GM18861 (cell line): ENCODE data around the gene MLLT1.
"Not testable (repeated sequence)": the region's sequence is repeated elsewhere in the genome, so short reads cannot be mapped to it uniquely, and the experiment has no call there.

Source experiments
- ATAC-seq: cut with Tn5 transposase; IDR thresholded peaks from one replicate; pipeline ENCODE4 v1.9.1; 2021; ENCODE audit not compliant: unreplicated experiment

Gene MLLT1, protein sequence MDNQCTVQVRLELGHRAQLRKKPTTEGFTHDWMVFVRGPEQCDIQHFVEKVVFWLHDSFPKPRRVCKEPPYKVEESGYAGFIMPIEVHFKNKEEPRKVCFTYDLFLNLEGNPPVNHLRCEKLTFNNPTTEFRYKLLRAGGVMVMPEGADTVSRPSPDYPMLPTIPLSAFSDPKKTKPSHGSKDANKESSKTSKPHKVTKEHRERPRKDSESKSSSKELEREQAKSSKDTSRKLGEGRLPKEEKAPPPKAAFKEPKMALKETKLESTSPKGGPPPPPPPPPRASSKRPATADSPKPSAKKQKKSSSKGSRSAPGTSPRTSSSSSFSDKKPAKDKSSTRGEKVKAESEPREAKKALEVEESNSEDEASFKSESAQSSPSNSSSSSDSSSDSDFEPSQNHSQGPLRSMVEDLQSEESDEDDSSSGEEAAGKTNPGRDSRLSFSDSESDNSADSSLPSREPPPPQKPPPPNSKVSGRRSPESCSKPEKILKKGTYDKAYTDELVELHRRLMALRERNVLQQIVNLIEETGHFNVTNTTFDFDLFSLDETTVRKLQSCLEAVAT

DNA sequence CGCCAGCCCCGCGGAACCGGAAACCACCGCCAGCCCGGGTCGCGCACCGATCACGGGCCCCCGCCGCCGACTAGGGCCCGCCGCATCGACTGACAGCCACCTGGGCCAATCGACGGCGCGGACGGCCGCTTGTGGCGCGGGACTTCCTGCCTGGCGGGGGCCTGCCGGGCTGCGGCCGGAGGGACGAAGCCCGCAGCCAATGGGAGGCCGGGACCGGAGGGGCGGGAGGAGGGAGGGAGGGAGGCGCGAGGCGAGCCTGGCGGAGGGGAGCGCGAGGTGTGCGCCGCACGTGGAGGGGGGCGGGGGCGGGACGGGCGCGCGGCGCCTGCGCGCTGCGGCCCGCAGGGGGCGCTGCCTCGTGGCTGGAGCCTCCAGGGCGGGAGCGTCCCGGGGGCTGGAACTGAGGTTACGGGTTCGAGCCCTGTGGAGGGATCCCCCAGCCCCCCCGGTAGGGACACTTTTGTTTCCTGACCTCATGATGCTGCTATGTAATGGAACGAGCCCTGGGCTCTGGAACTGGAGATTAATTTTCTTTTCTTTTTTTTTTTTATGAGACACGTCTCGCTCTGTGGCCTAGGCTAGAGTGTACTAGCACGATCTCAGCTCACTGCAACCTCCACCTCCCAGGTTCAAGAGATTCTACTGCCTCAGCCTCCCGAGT lies at the start of gene MLLT1:
TSS of gene MLLT1 (minus strand) at position 45 of the 661 bp plus-strand sequence. CDS start 191 bp downstream, outside the sequence.
- ATAC-seq = peak; percentile 73

DNA sequence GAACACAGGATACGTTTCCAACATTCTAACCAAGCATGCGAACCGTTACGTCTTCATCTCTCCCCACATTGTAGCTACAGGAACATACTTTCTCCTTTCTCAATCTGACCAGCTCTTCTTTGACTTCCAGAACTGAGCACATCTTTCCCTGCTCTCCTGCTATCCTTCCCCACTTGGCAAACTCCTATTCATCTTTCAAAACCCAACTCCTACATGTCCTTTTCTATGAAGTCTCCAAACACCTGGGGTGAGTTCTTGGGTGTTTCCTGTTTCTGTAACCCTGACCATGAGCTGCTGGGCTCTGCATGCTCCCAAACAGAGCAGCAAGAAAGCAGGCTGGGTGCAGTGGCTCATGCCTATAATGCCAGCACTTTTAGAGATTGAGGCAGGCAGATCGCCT lies 47.0 kb upstream of the MLLT1 start:
- no peak for ATAC-seq

DNA sequence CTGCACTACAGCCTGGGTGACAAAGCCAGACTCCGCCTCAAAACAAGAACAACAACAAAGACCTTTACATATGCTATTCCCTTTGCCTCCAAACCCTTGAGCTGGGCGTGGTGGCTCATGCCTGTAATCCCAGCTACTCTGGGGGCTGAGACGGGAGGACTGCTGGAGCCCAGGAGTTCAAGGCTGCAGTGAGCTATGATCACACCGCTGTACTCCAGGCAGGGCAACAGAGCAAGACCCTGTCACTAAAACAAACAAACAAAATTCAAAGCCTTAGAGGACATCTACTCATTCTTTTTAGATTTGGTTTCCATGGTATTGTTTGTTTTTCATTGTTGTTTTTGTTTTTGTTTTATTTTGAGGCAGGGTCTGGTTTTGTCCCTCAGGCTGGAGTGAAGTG lies 45.8 kb upstream of the MLLT1 start:
- ATAC-seq = no peak

- no peak for ATAC-seq
These were observed 45.0 kb upstream of the MLLT1 start for GRCh38 chr19:6324757-6325156.

GRCh38 chr19:6322284-6322683 lies 42.5 kb upstream of the MLLT1 start:
- no peak for ATAC-seq

DNA sequence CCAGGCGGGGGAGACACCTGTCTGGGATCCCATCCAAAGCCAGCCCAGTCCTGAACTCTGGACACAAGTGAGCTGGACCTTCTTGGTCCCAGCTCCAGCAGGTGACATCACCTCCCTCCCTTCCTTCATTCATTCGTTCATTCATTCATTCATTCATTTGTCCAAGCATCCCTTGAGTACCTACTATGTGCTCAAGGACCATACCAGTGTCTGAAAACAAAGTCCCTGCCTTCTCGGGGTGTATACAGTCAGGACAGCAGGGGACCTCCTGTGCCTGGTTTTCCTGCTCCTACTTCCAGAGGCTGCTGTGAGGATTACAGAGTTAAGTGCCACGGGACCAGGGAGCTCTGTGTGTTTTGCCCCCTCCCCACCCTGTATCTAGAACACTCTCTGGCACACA lies 39.6 kb upstream of the MLLT1 start:
- no peak for ATAC-seq

GRCh38 chr19:6318772-6319171 lies 39.0 kb upstream of the MLLT1 start:
- no peak for ATAC-seq

DNA sequence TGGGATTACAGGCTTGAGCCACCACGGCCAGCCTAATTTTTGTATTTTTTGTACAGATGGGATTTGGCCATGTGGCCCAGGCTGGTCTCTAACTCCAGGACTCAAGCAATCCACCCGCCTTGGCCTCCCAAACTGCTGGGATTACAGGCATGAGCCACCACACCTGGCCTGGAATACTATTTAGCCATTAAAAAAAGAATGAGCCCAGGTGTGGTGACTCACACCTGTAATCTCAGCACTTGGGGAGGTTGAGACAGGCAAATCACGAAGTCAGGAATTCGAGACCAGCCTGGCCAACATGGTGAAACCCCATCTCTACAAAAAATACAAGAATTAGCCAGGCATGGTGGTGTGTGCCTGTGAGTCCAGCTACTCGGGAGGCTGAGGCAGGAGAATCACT lies 35.9 kb upstream of the MLLT1 start:
- not testable (repeated sequence) for ATAC-seq

GRCh38 chr19:6313398-6313969 lies 33.7 kb upstream of the MLLT1 start:
- ATAC-seq = no peak

GRCh38 chr19:6312018-6312417 lies 32.2 kb upstream of the MLLT1 start:
- ATAC-seq = no peak

GRCh38 chr19:6298413-6298812 lies 18.6 kb upstream of the MLLT1 start:
- no peak for ATAC-seq

- ATAC-seq = no peak
These were observed 17.4 kb upstream of the MLLT1 start for GRCh38 chr19:6297202-6297601.

DNA sequence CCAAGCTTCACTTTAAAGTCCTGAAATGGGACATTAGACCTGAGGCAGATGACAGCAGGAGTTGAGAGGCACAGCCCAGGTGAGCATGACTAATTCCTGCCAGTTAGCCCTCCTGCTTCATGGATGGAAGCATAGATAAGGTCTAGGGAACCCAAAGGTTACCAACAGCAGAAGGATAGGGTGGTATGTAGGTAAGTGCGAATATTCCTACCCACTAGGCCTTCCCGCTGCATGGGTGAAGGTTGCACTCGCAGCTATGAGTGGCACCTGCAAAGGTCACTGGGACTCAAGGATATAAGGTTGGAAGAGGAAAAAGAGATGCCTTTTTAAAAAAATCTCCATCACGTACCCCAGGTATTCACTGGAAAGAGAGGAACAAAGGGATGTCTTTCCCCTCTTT lies 12.2 kb upstream of the MLLT1 start:
- no peak for ATAC-seq

DNA sequence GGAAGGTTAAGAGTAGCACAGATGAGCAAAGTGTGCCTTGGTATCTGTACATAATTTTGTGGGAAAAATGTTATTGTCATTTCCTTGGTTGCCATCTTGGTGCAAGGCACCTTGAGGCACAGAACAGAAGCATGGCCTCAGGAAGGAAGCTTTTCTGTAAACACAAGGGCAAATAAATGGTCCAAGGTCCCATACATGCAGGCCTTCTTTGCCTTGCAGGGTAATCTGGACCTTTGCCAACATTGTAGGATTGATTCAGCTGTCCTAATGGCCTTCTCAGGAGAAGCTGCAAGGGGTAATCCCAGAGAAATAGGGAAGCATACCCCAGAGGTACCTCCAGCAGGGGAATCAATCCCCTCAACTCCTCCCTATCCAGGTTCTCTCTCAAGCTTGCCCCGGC lies 9.0 kb upstream of the MLLT1 start:
- no peak for ATAC-seq

DNA sequence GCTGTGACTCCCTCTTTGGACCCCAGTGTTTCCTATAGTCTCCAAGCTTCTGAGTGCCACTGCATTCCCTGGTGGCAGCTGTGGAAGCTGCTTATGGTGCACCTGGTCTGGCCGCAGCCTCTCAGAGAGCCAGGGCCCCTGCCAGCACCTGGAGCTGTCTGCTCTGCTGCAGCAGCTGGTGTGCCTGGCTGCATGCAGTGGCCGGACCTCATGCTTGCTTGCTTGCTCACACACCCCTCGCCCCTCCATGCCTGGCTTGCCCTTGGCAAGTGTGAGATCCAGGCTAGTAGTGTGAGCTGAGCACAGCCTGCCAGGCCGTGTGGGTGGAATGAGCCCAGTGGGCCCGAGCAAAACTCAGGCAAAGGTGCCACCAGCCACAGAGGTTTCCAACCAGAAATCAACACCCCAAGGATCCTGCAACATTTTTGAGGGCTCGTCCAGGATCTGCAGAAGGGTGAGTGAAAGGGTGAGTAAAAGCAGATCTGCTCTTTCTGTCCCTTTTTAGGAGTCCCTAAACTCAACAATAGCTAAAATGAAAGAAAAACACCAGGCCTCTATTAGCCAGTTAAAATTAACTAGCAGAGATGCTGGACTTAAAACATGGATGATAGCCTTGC lies 7.6 kb upstream of the MLLT1 start:
- no peak for ATAC-seq

DNA sequence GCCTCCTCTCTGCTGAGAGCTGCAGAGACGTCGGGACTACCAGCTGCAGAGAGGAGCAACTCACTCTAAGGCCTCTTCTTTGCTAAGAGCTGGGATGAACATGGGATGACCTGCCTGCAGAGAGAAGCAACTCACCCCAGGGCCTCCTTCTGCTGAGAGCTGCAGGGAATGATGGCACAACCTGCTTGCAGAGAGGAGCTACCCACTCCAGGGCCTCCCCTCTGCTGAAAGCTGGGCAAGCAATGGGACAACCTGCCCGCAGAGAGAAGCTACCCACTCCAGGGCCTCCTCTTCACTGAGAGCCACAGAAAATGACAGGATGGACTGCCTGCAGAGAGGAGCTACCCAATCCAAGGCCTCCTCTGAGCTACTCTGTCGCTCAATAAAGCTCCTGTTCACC lies 6.9 kb upstream of the MLLT1 start:
- no peak for ATAC-seq

- not testable (repeated sequence) for ATAC-seq
These were observed 2.6 kb upstream of the MLLT1 start for GRCh38 chr19:6282393-6282792.

DNA sequence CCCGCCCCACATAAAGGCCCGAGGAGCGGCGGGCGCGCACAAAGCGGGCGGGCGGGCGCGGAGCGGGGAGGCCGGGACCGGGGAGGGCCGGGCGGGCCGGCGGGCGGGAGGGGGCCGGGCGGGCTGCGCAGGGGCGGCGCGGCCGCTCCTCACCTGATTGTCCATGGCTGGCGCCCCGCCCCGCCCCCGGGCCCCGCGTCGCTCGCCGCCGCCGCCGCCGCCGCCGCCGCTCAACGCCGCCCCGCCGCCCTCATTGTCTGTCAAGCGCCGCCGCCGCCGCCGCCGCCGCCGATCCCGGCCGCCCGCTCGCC lies 200 bp downstream of the MLLT1 start:
- no peak for ATAC-seq

DNA sequence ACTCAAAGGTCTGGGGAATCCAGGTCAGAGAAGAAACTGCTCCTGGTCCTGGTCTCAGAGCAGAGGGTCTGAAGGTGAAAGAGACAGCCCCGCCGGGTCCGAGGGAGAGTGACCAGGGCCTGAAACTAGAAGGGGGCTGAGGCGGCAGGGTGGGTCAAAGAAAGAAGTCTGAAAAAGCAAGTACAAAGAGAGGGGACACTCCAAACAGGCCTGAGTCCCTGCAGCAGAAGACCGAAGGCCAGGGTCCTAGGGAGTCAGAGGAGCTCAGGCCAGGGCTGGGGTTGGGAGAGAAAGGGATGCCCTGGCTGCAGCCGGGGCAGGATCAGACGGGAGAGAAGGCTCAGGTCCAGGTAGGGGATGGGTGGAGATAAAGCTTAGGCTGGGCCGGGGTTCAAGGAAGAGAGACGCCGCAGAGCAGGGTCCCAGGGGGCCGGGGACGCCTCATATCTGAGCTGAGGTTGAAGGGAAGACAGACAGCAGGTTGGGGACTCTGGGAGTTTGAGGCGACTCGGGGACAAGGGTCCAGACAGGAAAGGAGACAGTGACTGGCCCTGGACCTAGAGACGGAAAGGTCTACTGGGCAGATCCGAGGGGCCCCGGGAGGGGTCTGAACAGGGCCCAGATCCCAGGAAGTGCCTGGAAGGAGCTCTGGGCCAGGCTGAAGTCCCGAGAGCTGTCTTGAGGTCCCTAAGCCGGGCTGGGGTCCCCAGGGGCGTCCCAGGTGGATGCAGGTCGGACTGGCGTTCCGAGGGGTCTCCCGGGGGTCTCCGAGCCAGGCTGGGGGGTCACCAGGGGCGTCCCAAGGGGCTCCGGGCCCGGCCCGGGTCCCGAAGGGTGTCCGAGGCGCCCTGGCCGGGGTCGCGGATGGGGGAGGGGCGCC lies 795 bp downstream of the MLLT1 start:
- no peak for ATAC-seq

DNA sequence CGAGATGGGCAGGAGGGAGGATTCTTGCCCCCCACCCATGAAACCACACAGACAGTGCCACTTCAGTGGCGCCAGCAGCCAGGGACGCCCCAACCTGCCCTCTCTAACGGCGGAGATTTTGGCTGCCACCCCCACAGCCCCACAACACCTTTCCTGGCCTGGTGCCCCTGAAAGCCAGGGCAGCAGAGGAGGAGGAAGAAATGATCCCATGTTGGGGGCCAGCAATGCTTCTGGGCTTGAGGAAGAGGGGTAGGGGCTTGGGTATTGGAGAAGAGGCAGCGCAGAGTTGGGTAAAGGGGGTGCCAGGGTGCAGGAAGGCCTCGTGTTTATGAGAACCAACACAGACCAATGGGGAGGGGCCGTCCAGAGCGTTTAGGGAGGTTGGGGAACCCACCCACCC lies 1.7 kb downstream of the MLLT1 start:
- ATAC-seq = no peak

- ATAC-seq = no peak
These were observed 3.3 kb downstream of the MLLT1 start for GRCh38 chr19:6276447-6276846.
